GM18526 (cell line): ENCODE results near the gene EPHB2.

Source experiments
- POLR2A ChIP-seq: IDR thresholded peaks from 3 replicates; pipeline ENCODE4 v1.6.1; 2011; ENCODE audit not compliant: insufficient read length; ENCODE audit errors: extremely low read depth

EPHB2 gene

GRCh38 chr1:22731924-22732720, 21.5 kb downstream of the EPHB2 start:
- TF ChIP-seq POLR2A: no peak

- TF ChIP-seq POLR2A: no peak
These were observed 23.0 kb downstream of the EPHB2 start for GRCh38 chr1:22733643-22734042.

GRCh38 chr1:22736501-22737080, 26.0 kb downstream of the EPHB2 start:
- no peak for TF ChIP-seq POLR2A

DNA sequence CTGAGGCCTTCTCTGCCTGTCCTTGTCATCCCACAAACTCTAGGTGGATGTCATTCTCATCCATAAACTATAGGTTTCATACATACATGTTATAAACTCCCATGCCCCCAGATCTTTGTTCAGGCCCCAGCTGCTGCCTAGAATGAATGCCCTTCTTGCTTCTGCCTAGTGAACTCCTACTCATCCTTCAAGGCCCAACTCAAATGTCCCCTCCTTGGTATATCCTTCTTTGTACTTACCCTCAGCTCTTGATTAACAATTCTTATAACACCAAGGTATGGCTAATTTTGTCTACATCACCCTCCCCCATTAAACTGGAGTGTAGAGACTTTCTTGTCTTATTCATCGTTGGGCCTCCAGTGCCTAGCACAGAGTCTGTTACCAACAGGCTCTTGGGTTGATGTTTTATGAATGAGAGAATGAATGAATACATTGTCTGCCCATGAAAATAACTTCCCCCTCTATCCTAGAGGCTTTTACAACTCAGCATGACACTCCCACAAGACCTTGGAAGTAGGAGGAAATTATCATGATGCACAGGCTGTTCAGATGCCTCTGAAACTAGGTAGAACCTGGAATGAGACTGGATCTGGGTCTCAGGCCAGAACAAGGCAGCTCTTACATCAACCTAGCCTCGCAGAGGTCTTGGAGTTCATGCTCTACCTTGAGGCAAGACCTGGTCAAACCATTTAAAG, 26.9 kb downstream of the EPHB2 start:
- TF ChIP-seq POLR2A: no peak

- TF ChIP-seq POLR2A: no peak
These were observed 27.4 kb downstream of the EPHB2 start for GRCh38 chr1:22738069-22738435.

- TF ChIP-seq POLR2A: no peak
These were observed 27.9 kb downstream of the EPHB2 start for GRCh38 chr1:22738522-22738921.

- no peak for TF ChIP-seq POLR2A
These were observed 29.2 kb downstream of the EPHB2 start for GRCh38 chr1:22739648-22740385.

GRCh38 chr1:22741118-22741517, 30.5 kb downstream of the EPHB2 start:
- no peak for TF ChIP-seq POLR2A

DNA sequence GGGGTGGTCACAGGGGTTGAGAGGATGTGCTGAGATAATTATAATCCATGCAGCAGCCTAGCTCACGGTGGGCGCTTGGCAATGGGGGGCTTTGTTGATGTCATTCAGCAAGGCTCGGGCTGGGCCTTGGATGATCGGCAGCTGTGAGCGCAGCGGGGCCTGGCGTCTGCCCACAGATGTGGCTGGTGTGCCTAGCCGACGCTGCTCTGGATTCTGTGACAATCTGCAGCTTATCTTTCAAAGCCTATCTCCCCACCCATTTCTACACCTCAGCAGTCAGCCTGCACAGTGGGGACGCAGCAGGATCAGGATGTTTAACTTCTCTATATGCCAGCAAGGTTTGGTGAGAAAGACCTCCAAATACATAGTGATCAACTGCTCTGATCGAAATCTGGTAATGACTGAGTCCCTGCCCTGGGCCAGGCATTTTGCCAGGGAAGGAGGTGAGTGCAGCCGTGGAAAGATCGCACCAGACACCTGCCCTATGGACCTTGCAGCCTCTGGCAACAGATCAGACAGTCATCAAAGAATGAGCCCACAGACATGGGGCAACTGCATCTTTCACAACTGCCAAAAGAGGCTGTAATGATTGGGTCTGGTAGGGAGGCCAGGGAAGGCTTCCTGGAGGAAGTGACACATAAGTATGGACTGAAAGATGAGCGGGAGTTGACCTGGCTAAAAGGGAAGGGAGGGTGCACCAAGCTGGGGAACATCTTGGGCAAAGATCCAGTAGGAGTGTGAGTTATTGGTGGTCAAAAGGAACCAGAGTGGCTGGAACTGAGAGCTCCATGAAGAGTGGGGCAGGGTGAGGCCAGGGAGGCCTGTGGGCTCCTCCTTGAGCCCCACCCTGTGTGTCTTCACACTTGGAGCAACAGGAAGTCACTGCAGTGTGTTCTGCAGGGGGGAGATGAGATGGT, 35.3 kb downstream of the EPHB2 start:
- TF ChIP-seq POLR2A: no peak

DNA sequence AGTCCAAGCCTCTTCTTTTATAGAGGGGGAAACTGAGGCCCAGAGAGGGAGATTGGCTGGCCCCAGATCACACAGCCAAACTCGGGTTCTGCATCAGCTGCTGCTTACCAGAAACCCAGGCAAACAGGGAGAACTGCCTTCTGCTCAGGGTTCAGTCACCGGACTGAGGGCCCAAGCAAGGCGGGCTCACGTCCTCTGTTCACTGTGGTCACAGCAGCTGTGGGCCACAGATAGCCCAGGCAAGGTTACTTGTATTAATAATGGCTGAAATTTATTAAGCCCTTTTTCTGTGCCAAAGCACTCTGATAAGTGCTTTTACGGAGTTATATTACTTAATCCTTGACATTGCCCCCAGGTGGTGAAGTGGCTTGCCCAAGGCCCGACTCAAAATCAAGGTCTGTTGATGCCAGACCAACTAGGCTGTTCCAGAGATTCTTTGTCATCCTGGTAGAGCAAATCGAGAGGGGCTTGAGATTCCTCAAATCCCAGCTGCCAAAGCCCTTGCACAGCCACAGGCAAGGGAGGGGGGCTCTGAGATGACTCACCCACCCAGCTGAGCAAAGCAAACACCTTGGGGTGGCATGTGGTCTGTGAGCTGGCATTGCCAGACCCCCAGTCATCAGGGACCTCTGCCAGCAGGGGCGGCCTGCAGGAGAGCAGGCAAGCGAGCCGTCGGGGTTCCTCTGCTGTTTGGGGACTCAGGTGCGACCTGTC, 36.5 kb downstream of the EPHB2 start:
- TF ChIP-seq POLR2A: no peak

- no peak for TF ChIP-seq POLR2A
These were observed 37.1 kb downstream of the EPHB2 start for GRCh38 chr1:22747735-22748073.

DNA sequence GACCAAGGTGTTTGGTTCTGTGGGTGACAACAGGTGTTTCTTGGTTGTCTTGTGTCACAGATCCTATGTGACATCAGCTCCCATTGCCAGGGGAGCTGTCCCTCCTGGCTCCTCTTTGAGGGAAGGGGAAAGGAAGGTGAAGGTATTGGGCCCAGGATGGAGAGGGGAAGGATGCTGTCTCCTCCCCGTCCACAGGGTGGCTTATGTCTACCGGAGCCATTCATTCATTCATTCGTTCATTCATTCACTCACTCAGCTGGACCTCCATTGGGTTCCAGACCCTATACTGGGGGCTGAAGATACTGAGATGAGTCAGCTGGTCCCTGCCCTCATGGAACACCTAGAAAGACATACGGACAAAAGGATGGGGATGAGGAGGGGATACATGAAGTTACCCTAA, 38.9 kb downstream of the EPHB2 start:
- TF ChIP-seq POLR2A: no peak

DNA sequence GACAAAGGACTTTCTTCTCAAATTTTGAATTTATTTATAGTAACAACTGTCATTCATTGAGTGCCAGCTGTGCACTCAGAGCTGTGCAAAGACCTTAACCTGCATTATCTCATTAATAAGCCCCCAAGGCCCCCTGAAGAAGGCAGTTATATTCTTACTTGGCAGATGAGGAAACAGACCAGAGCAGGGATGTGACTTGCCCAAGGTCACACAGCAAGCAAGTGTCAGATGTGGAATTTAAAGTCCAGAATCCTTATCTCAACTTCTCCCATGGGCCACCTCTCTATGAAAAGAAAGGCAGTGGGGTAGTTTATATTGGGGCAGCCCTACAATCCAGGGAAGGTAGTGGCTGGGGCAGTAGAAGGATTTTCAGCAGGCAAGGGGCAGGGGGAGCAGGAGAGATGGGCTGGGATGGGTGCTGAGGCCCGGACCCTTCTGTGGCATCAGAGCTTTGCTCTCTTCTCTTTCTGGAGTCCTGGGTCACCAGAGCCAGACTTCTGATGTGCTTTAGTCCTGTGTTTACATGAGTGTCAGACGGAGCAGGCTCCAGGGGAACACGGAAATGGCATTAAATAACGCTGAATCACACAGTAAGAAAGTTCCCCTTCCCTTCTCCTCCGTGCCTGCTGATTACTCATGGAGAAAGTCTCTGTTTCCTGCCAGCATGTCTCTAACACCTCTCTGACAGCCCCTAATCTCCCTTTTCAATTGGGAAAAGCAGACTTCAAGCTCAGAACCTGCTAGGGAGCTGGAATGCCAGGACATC, 39.5 kb downstream of the EPHB2 start:
- no peak for TF ChIP-seq POLR2A
